Endothelial cell of umbilical vein (primary cell): ENCODE data around the gene ZNF827. TPM values are rescaled to one million over a fixed set of nuclear protein-coding genes. Genes with fewer than 3 reads are reported as not detected.

Source experiments
- BruUV-seq: library from RNA; stranded (reverse); fragments of 400-500 nt; replicated peaks from 2 replicates; lab custom pipeline; 2021; lab: Mats Ljungman, UMichigan
- CTCF ChIA-PET: fragments of 300-600, 350-600 bp; sonication (Branson Sonifier 250); formaldehyde crosslinking; loops from one replicate; lab custom pipeline; 2021; ENCODE audit warnings: antibody characterized with exemption, inconsistent platforms; lab: Charles Lee
- POLR2A ChIA-PET: fragments of 300-600, 350-600 bp; sonication (Branson Sonifier 250); formaldehyde crosslinking; loops from one replicate; lab custom pipeline; 2021; ENCODE audit warnings: antibody characterized with exemption, inconsistent platforms; lab: Charles Lee
- DNase-seq: peaks from one replicate; pipeline ENCODE4 v3.0.0-alpha.2; 2011; ENCODE audit warnings: low read depth, low spot score
- FAIRE-seq: peaks from 2 replicates; lab custom pipeline; 2011; peaks lifted over from hg19 to GRCh38; lab: Jason Lieb, UNC
- H2AFZ ChIP-seq: 2 replicates; pipeline ENCODE4 v1.6.0; 2012; ENCODE audit warnings: low read depth, low read length, control low read depth, inconsistent platforms
- H3K27ac ChIP-seq: 2 replicates; pipeline ENCODE4 v1.5.1; 2011; ENCODE audit warnings: low read depth, mild to moderate bottlenecking, control low read depth, low read length, moderate library complexity; ENCODE audit not compliant: insufficient read depth
- H3K27me3 ChIP-seq, 2 experiments: 2 replicates each; pipeline versions ENCODE4 v1.6.0 to v1.6.1; 2011; ENCODE audit warnings: low read length in 2 of 2, mixed read lengths in 1 of 2; ENCODE audit not compliant: control insufficient read depth in 2 of 2, insufficient read depth in 2 of 2
- H3K36me3 ChIP-seq, 2 experiments: 2 replicates in 1 of 2; 3 replicates in 1 of 2; pipeline ENCODE4 v1.5.1; 2011; ENCODE audit warnings: low read length in 2 of 2, mild to moderate bottlenecking in 1 of 2, moderate library complexity in 1 of 2; ENCODE audit not compliant: control insufficient read depth in 2 of 2, insufficient read depth in 2 of 2; ENCODE audit errors: extremely low read depth in 1 of 2
- H3K4me1 ChIP-seq: 3 replicates; pipeline ENCODE4 v1.5.1; 2011; ENCODE audit warnings: mild to moderate bottlenecking, low read length; ENCODE audit not compliant: control insufficient read depth, insufficient read depth; ENCODE audit errors: extremely low read depth
- H3K4me2 ChIP-seq: 2 replicates; pipeline ENCODE4 v1.6.1; 2011; ENCODE audit warnings: low read length, control low read depth, mixed read lengths; ENCODE audit not compliant: insufficient read depth
- H3K4me3 ChIP-seq, 3 experiments: fragments of 200-600 bp in 1 of 3; sonication (generic), shearing (Covaris generic) in 1 of 3; replicated peaks in 1 of 3; 2 replicates each; pipeline ENCODE4 v1.5.1; 2011 to 2016; ENCODE audit warnings: control low read depth in 3 of 3, low read length in 3 of 3, mild to moderate bottlenecking in 2 of 3, inconsistent platforms in 1 of 3, low read depth in 1 of 3, moderate library complexity in 1 of 3; ENCODE audit not compliant: insufficient read depth in 1 of 3
- H3K79me2 ChIP-seq: 2 replicates; pipeline ENCODE4 v1.6.0; 2012; ENCODE audit warnings: low read length, inconsistent platforms; ENCODE audit not compliant: control insufficient read depth, insufficient read depth
- H3K9ac ChIP-seq: replicated peaks from 2 replicates; pipeline ENCODE3; 2011; ENCODE audit warnings: low read length, control low read depth; ENCODE audit not compliant: insufficient read depth; ENCODE audit errors: extremely low read depth
- H3K9me1 ChIP-seq: replicated peaks from 3 replicates; pipeline ENCODE4 v1.6.0; 2011; ENCODE audit warnings: mild to moderate bottlenecking, low read length; ENCODE audit not compliant: control insufficient read depth, insufficient read depth; ENCODE audit errors: extremely low read depth
- H3K9me3 ChIP-seq: replicated peaks from 2 replicates; pipeline ENCODE4 v1.5.1; 2012; ENCODE audit warnings: low read length, inconsistent platforms; ENCODE audit not compliant: control insufficient read depth, insufficient read depth
- H4K20me1 ChIP-seq: replicated peaks from 2 replicates; pipeline ENCODE3; 2011; ENCODE audit warnings: mild to moderate bottlenecking, low read length; ENCODE audit not compliant: control insufficient read depth, insufficient read depth; ENCODE audit errors: extremely low read depth
- CTCF ChIP-seq, 2 donors: IDR thresholded peaks; 1 replicate in 1 of 2; 2 replicates in 1 of 2; pipeline ENCODE4 v1.5.1; 2011; ENCODE audit warnings: low read length in 2 of 2, mild to moderate bottlenecking in 2 of 2, moderate library complexity in 2 of 2, control low read depth in 1 of 2, inconsistent platforms in 1 of 2, low read depth in 1 of 2; ENCODE audit not compliant: insufficient read depth in 1 of 2; ENCODE audit errors: extremely low read depth in 1 of 2
- EZH2 ChIP-seq: IDR thresholded peaks from 2 replicates; pipeline ENCODE4 v1.6.1; 2012; ENCODE audit warnings: borderline replicate concordance, low read depth, mild to moderate bottlenecking, moderate library complexity, low read length, inconsistent platforms; ENCODE audit not compliant: severe bottlenecking
- FOS ChIP-seq: IDR thresholded peaks from 2 replicates; pipeline ENCODE4 v1.6.1; 2011; ENCODE audit warnings: mild to moderate bottlenecking, low read length, moderate library complexity, borderline replicate concordance; ENCODE audit not compliant: insufficient read depth
- GATA2 ChIP-seq: IDR thresholded peaks from 2 replicates; pipeline ENCODE4 v1.7.0; 2011; ENCODE audit warnings: low read depth, mild to moderate bottlenecking, moderate library complexity, mixed read lengths, low read length; ENCODE audit not compliant: insufficient read length, insufficient read depth
- JUN ChIP-seq: IDR thresholded peaks from 2 replicates; pipeline ENCODE4 v1.6.1; 2011; ENCODE audit warnings: borderline replicate concordance, low read depth; ENCODE audit not compliant: insufficient read length, insufficient read depth
- MAX ChIP-seq: IDR thresholded peaks from 2 replicates; pipeline ENCODE4 v1.6.1; 2011; ENCODE audit not compliant: insufficient read depth, insufficient read length
- MYC ChIP-seq: IDR thresholded peaks from one replicate; pipeline ENCODE4 v1.6.1; 2011; ENCODE audit warnings: mild to moderate bottlenecking, low read depth, low read length
- POLR2A ChIP-seq: IDR thresholded peaks from 2 replicates; pipeline ENCODE4 v1.6.1; 2012; ENCODE audit warnings: low read depth, mild to moderate bottlenecking, control low read depth, low read length
- POLR2AphosphoS5 ChIP-seq: IDR thresholded peaks from 2 replicates; pipeline ENCODE4 v1.6.1; 2012; ENCODE audit warnings: low read depth, mild to moderate bottlenecking, control low read depth, low read length, moderate library complexity; ENCODE audit not compliant: insufficient read depth
- dilution Hi-C: fragments of 300-500 bp; cut with MboI; formaldehyde crosslinking; loops from one replicate; pipeline ENCODE4 v1.15.0; 2019; ENCODE audit warnings: low sequenced_read_pairs; ENCODE audit not compliant: extremely low pct_ligation_motif_present
- intact Hi-C: fragments of 100-400 bp; cut with micrococcal nuclease; formaldehyde crosslinking; loops from one replicate; pipeline ENCODE4 v1.10.0; 2022
- polyA plus RNA-seq, 4 experiments: library from polyadenylated mRNA; depleted of rRNA in 3 of 4; stranded (reverse) in 3 of 4; unstranded in 1 of 4; fragments of >200 nt; gene quantifications; 2 replicates each; pipeline versions ENCODE4 v1.2.1 to v1.2.3, GENCODE V29; 2011 to 2012; ENCODE audit warnings: missing spikeins in 1 of 4
- total RNA-seq: library from RNA; stranded (reverse); gene quantifications from 2 replicates; pipeline ENCODE4 v1.2.3, GENCODE V29; 2021

ZNF827 gene
- total and polyA plus RNA-seq, 2 donors (not counting 3 experiments of a cell fraction or from before 2014, with no cell fraction given), result 16.9 to 23.7 TPM

DNA sequence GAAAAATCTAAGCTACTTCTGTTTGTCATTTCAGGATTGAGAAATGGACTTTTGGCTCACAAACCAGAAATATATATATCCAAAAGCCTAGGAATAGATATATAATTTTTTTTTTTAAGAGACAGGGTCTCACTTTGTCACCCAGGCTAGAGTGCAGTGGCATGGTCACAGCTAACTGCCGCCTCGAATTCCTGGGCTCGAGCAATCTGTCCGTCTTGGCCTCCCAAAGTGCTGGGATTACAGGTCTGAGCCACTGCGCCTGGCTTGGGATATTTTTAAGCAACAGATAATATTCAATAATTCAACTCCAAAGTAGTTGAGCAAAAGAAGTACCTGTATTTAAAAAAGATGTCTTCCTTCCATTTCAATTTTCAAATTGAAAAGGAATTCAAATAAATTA lies 146.2 kb downstream of the ZNF827 start:
- POLR2A ChIA-PET, result no interaction called here
- dilution Hi-C loops (no loop called here), intact Hi-C loops (no loop called here)
- Histone ChIP-seq H3K4me3 (no peak overlapping the region), H3K4me1 (peaks cover 2% of the 10 kb centered on the region), H2AFZ (no peak overlapping the region), H3K27me3 (no peaks in the 10 kb centered on the region), H3K4me2 (no peak overlapping the region), H3K9ac (no peak overlapping the region), H3K9me1 (no peaks in the 10 kb centered on the region), H4K20me1 (no peaks in the 10 kb centered on the region), H3K27ac (no peak overlapping the region), H3K79me2 (no peaks in the 10 kb centered on the region), H3K36me3 (peaks cover 0 to 2% of the 10 kb centered on the region in 2 experiments), H3K9me3 (no peaks in the 10 kb centered on the region)
- no peak for FAIRE-seq
- no peak for DNase-seq
- TF ChIP-seq MYC (no peak), CTCF (IDR thresholded peaks at IDR 0.05; ENCODE audit: extremely low read depth in 1 of 2, insufficient read depth in 1 of 2, low read depth in 1 of 2, low read length in 2 of 2) (no peak), EZH2 (no peak), POLR2AphosphoS5 (no peak), POLR2A (no peak), JUN (no peak), GATA2 (no peak), MAX (no peak), FOS (no peak)
- BruUV-seq, result no TSS peak
- CTCF ChIA-PET, result interaction anchor here (2.2 kb wide), 1 partner anchor 10 kb away, joined by 9 read pairs; no protein-coding TSS in a partner anchor
